Measurements from ENCODE around the gene FNIP1.
"Not testable (repeated sequence)": the region's sequence is repeated elsewhere in the genome, so short reads cannot be mapped to it uniquely, and the experiment has no call there.

FNIP1 gene

DNA sequence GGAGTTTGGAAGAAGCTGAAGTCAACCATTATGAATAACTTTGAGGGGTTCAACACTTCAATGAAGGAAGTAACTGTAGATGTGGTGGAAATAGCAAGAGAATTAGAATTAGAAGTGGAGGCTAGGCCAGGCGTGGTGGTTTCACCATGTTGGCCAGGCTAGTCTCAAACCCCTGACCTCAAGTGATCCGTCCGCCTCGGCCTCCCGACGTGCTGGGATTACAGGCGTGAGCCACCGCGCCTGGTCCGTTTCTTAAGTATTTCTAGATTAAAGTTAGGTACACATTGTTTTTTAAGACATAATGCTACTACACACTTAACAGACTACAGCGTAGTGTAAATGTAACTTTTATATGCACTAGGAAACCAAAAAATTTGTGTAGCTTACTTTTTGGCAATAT, 14.1 kb downstream of the FNIP1 start:
- Histone ChIP-seq H3K9ac (ENCODE audit: low read length) (no peak overlapping the region), H3K4ac (ENCODE audit: low read depth in 1 of 2, low read length in 2 of 2) (no peak overlapping the region), H2BK12ac (ENCODE audit: low read length in 2 of 2) (no peak overlapping the region), H3K4me2 (ENCODE audit: low read length, poor library complexity, severe bottlenecking) (no peak overlapping the region), H4K91ac (ENCODE audit: low read length) (no peak overlapping the region), H2BK120ac (ENCODE audit: low read depth, low read length) (no peak overlapping the region), H4K8ac (ENCODE audit: low read length) (no peak overlapping the region), H3K27ac (ENCODE audit: low read length, poor library complexity, severe bottlenecking) (no peak overlapping the region), H3K4me1 (ENCODE audit: control insufficient read depth, insufficient read depth, low read depth, low read length) (no peaks in the 10 kb centered on the region), H2BK15ac (ENCODE audit: low read depth, poor library complexity, severe bottlenecking) (no peak overlapping the region), H3K9me3 (ENCODE audit: control insufficient read depth, low read length) (no peaks in the 10 kb centered on the region), H3K18ac (ENCODE audit: low read depth in 1 of 2, low read length in 2 of 2) (no peak overlapping the region), H3K14ac (ENCODE audit: low read length in 2 of 2) (no peak overlapping the region), H3K36me3 (ENCODE audit: control insufficient read depth in 1 of 2, insufficient read depth in 2 of 2, low read depth in 1 of 2, low read length in 2 of 2) (peaks cover 0 to 13% of the 10 kb centered on the region in 2 experiments), H2AK5ac (ENCODE audit: low read length, severe bottlenecking) (no peak overlapping the region), H2BK5ac (ENCODE audit: low read depth, low read length, poor library complexity, severe bottlenecking) (no peak overlapping the region), H3K23ac (ENCODE audit: low read length in 2 of 2) (no peak overlapping the region), H2AFZ (ENCODE audit: low read depth, low read length) (no peak overlapping the region), H3K79me1 (replicated peaks; ENCODE audit: low read length, poor library complexity, severe bottlenecking) (peaks cover 2% of the 10 kb centered on the region), H3K27me3 (ENCODE audit: control insufficient read depth in 1 of 2, insufficient read depth in 1 of 2, low read length in 2 of 2) (no peaks in the 10 kb centered on the region), H3K4me3 (ENCODE audit: insufficient read depth in 1 of 2, low read depth in 1 of 2, low read length in 2 of 2) (no peak overlapping the region)
- no peak for DNase-seq
- 100% methylated on average over 1 of the region's 11 CpGs for WGBS

DNA sequence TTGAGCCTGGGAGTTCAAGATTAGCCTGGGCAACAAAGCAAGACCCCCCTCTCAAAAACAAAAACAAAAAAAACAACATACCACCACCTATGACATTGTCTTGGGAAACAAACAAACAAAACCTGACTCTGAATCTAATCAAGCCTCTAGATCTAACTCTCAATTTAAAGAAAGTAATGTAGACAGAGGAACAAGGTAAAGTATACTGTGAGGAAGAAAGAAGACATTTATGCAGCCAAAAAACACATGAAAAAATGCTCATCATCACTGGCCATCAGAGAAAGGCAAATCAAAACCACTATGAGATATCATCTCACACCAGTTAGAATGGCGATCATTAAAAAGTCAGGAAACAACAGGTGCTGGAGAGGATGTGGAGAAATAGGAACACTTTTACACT, 18.7 kb downstream of the FNIP1 start:
- not testable (repeated sequence) for H2BK12ac ChIP-seq (ENCODE audit: low read length in 2 of 2); H2BK5ac ChIP-seq (ENCODE audit: low read depth, low read length, poor library complexity, severe bottlenecking); H2AFZ ChIP-seq (ENCODE audit: low read depth, low read length); H3K4me3 ChIP-seq (ENCODE audit: insufficient read depth in 1 of 2, low read depth in 1 of 2, low read length in 2 of 2); H3K18ac ChIP-seq (ENCODE audit: low read depth in 1 of 2, low read length in 2 of 2); H2BK15ac ChIP-seq (ENCODE audit: low read depth, poor library complexity, severe bottlenecking); H3K23ac ChIP-seq (ENCODE audit: low read length in 2 of 2); DNase-seq; H3K4me1 ChIP-seq (ENCODE audit: control insufficient read depth, insufficient read depth, low read depth, low read length); H3K27me3 ChIP-seq (ENCODE audit: control insufficient read depth in 1 of 2, insufficient read depth in 1 of 2, low read length in 2 of 2); H3K4me2 ChIP-seq (ENCODE audit: low read length, poor library complexity, severe bottlenecking); H4K91ac ChIP-seq (ENCODE audit: low read length); H4K8ac ChIP-seq (ENCODE audit: low read length); H3K4ac ChIP-seq (ENCODE audit: low read depth in 1 of 2, low read length in 2 of 2); H2AK5ac ChIP-seq (ENCODE audit: low read length, severe bottlenecking); H3K9me3 ChIP-seq (ENCODE audit: control insufficient read depth, low read length); H2BK120ac ChIP-seq (ENCODE audit: low read depth, low read length); H3K9ac ChIP-seq (ENCODE audit: low read length); H3K14ac ChIP-seq (ENCODE audit: low read length in 2 of 2); H3K27ac ChIP-seq (ENCODE audit: low read length, poor library complexity, severe bottlenecking); H3K79me1 ChIP-seq (replicated peaks; ENCODE audit: low read length, poor library complexity, severe bottlenecking)
- WGBS: no CpG with 5 or more reads among the region's 1 CpG
- peaks cover 0 to 12% of the 10 kb centered on the region in 2 experiments for H3K36me3 ChIP-seq (ENCODE audit: control insufficient read depth in 1 of 2, insufficient read depth in 2 of 2, low read depth in 1 of 2, low read length in 2 of 2)

DNA sequence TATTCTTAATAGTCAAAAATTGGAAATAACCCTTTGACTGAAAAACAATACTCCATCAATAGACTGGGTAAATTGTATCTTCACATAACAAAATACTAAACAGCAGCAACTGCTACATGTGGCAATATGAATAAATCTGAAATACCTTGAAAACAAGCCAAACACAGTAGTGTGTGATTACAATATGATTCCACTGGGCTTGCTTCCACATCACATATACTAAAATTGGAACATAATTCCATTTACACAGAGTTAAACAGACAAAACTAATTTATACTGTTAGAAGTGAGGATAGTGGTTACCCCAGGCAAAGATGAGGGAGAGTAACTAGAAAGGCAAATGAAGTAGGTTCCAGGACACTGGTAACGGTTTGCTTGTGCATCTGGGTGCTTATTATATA, 20.4 kb downstream of the FNIP1 start:
- Histone ChIP-seq H3K79me1 (replicated peaks; ENCODE audit: low read length, poor library complexity, severe bottlenecking) (no peaks in the 10 kb centered on the region), H3K23ac (ENCODE audit: low read length in 2 of 2) (no peak overlapping the region), H2AK5ac (ENCODE audit: low read length, severe bottlenecking) (no peak overlapping the region), H2BK5ac (ENCODE audit: low read depth, low read length, poor library complexity, severe bottlenecking) (no peak overlapping the region), H3K36me3 (ENCODE audit: control insufficient read depth in 1 of 2, insufficient read depth in 2 of 2, low read depth in 1 of 2, low read length in 2 of 2) (peaks cover 0 to 3% of the 10 kb centered on the region in 2 experiments), H3K9ac (ENCODE audit: low read length) (no peak overlapping the region), H3K27ac (ENCODE audit: low read length, poor library complexity, severe bottlenecking) (no peak overlapping the region), H2BK15ac (ENCODE audit: low read depth, poor library complexity, severe bottlenecking) (no peak overlapping the region), H3K4ac (ENCODE audit: low read depth in 1 of 2, low read length in 2 of 2) (no peak overlapping the region), H4K91ac (ENCODE audit: low read length) (no peak overlapping the region), H2AFZ (ENCODE audit: low read depth, low read length) (no peak overlapping the region), H3K4me1 (ENCODE audit: control insufficient read depth, insufficient read depth, low read depth, low read length) (peaks cover 3% of the 10 kb centered on the region), H3K4me3 (ENCODE audit: insufficient read depth in 1 of 2, low read depth in 1 of 2, low read length in 2 of 2) (no peak overlapping the region), H3K9me3 (ENCODE audit: control insufficient read depth, low read length) (no peaks in the 10 kb centered on the region), H4K8ac (ENCODE audit: low read length) (no peak overlapping the region), H2BK120ac (ENCODE audit: low read depth, low read length) (no peak overlapping the region), H3K4me2 (ENCODE audit: low read length, poor library complexity, severe bottlenecking) (no peak overlapping the region), H3K14ac (ENCODE audit: low read length in 2 of 2) (no peak overlapping the region), H3K18ac (ENCODE audit: low read depth in 1 of 2, low read length in 2 of 2) (no peak overlapping the region), H2BK12ac (ENCODE audit: low read length in 2 of 2) (no peak overlapping the region), H3K27me3 (ENCODE audit: control insufficient read depth in 1 of 2, insufficient read depth in 1 of 2, low read length in 2 of 2) (no peaks in the 10 kb centered on the region)
- DNase-seq: no peak
- 100% methylated on average over 1 of the region's 1 CpG for WGBS

DNA sequence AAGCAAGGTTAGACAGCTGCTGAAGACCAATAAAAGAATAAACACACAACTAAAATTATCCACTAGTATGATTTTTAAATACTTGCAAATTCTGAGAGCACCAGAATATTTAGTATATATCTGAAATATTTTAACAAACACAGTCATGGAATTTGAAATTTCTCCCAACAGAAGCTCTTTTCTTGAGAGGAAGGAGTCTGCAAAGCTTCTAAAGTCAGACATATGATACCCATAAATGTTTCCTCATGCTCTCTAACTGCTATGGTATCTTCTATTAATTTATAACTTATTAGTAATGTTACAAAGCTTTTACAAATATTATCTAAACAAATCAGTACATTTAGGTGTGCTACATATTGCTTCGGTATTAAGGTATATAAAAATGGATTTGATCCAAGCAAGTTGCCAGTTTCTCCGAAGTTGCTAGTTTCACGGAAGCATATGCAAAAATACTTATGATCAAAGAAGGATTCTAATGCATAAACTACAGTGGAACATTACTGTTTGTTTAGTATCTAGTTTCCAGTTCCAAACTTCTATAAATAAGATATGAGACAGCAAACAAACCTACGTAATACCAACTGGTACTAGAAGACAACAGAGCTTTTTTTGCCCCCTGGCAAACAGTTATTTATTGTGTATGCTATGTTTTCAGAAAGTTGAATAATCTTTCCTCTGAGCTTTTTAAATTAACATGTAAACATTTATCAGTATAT, 22.0 kb downstream of the FNIP1 start:
- Histone ChIP-seq H3K4me2 (ENCODE audit: low read length, poor library complexity, severe bottlenecking) (no peak overlapping the region), H3K27me3 (ENCODE audit: control insufficient read depth in 1 of 2, insufficient read depth in 1 of 2, low read length in 2 of 2) (no peaks in the 10 kb centered on the region), H3K27ac (ENCODE audit: low read length, poor library complexity, severe bottlenecking) (no peak overlapping the region), H3K4me1 (ENCODE audit: control insufficient read depth, insufficient read depth, low read depth, low read length) (peaks cover 3% of the 10 kb centered on the region), H3K4me3 (ENCODE audit: insufficient read depth in 1 of 2, low read depth in 1 of 2, low read length in 2 of 2) (no peak overlapping the region), H4K8ac (ENCODE audit: low read length) (no peak overlapping the region), H2BK5ac (ENCODE audit: low read depth, low read length, poor library complexity, severe bottlenecking) (no peak overlapping the region), H2BK12ac (ENCODE audit: low read length in 2 of 2) (no peak overlapping the region), H3K4ac (ENCODE audit: low read depth in 1 of 2, low read length in 2 of 2) (no peak overlapping the region), H3K23ac (ENCODE audit: low read length in 2 of 2) (no peak overlapping the region), H3K9ac (ENCODE audit: low read length) (no peak overlapping the region), H4K91ac (ENCODE audit: low read length) (no peak overlapping the region), H3K14ac (ENCODE audit: low read length in 2 of 2) (no peak overlapping the region), H2BK120ac (ENCODE audit: low read depth, low read length) (no peak overlapping the region), H2BK15ac (ENCODE audit: low read depth, poor library complexity, severe bottlenecking) (no peak overlapping the region), H2AK5ac (ENCODE audit: low read length, severe bottlenecking) (no peak overlapping the region), H2AFZ (ENCODE audit: low read depth, low read length) (no peak overlapping the region), H3K9me3 (ENCODE audit: control insufficient read depth, low read length) (no peaks in the 10 kb centered on the region), H3K79me1 (replicated peaks; ENCODE audit: low read length, poor library complexity, severe bottlenecking) (no peaks in the 10 kb centered on the region), H3K18ac (ENCODE audit: low read depth in 1 of 2, low read length in 2 of 2) (no peak overlapping the region), H3K36me3 (ENCODE audit: control insufficient read depth in 1 of 2, insufficient read depth in 2 of 2, low read depth in 1 of 2, low read length in 2 of 2) (no peaks in the 10 kb centered on the region)
- no peak for DNase-seq
- no CpG with 5 or more reads among the region's 4 CpGs for WGBS

All from mesenchymal stem cell (in vitro differentiated cells and primary cell).